KOPT-K1 (cell line): ENCODE results near the gene PPP3CA.
"Not testable (repeated sequence)": the region's sequence is repeated elsewhere in the genome, so short reads cannot be mapped to it uniquely, and the experiment has no call there.

ENCODE experiments used
- H3K27ac ChIP-seq: fragments of 200-600 bp; sonication (generic); 2 replicates; pipeline ENCODE4 v1.5.1; 2016; ENCODE audit warnings: antibody characterized with exemption, mild to moderate bottlenecking, low read depth, low read length; ENCODE audit not compliant: poor library complexity, severe bottlenecking
- H3K36me3 ChIP-seq: fragments of 200-600 bp; sonication (generic); 2 replicates; pipeline ENCODE4 v1.5.1; 2017; ENCODE audit warnings: antibody characterized with exemption, mild to moderate bottlenecking, low read length, moderate library complexity; ENCODE audit not compliant: insufficient read depth
- H3K9me3 ChIP-seq: fragments of 200-600 bp; sonication (generic); 2 replicates; pipeline ENCODE4 v1.5.1; 2017; ENCODE audit warnings: antibody characterized with exemption, low read length, mild to moderate bottlenecking; ENCODE audit not compliant: insufficient read depth, poor library complexity, severe bottlenecking

PPP3CA gene

DNA sequence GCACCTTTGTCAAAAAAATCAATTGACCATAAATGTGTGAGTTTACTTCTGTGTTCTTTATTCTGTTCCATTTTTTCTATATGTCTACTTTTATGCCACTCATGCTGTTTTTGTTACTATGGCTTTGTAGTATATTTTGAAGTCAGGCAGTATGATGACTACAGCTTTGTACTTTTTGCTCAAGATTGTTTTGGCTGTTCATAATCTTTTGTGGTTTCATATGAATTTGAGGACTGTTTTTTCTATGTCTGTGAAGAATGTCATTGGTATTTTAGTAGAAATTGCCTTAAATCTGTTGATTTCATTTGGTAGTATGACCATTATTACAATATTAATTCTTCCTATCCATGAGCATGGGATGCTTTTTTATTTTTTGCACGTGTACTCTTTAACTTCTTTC lies 346.8 kb downstream of the PPP3CA start:
- Histone ChIP-seq H3K9me3 (peaks cover 4% of the 10 kb centered on the region), H3K27ac (no peak overlapping the region), H3K36me3 (no peaks in the 10 kb centered on the region)

DNA sequence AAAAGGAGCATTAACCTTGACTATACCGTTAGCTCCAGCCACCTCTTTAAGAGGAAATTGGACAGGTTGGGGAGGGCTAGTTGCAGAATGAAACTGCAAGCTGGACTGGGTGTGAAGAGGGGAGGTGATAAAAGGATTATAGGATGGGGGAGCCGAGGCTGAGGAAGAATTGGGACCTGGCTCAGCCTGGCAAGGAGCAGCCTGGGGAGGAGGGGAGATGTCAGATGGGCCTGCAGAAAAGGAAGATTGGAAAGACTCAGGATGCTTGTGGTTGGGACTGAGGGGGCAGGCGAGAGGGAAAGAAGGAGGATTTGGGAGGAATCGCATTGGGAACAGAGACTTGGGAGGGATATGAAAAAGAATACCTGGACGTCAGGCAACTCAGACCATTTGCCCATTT lies 351.7 kb downstream of the PPP3CA start:
- H3K36me3 ChIP-seq: no peaks in the 10 kb centered on the region
- no peaks in the 10 kb centered on the region for H3K9me3 ChIP-seq
- H3K27ac ChIP-seq: no peak overlapping the region

DNA sequence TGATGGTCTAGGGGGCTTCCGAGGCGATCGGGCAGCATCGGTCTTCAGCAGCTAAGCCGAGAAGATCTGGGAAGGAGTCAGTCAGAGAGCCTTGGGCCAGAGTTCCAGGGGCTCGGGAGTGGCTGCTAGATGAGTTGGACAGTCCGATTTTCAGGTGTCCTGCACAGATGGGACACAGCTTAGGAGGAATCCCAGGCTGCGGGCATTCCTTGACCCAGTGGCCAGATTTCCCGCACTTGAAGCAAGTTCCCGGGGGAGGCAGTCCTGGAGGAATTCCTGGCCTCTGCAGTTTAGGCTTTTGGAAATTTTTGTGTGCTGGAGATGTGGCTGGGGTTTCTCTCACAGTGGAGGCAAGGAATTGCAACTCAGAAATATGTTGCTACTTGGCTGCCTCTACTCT lies 352.3 kb downstream of the PPP3CA start:
- not testable (repeated sequence) for H3K27ac ChIP-seq, H3K9me3 ChIP-seq, H3K36me3 ChIP-seq

DNA sequence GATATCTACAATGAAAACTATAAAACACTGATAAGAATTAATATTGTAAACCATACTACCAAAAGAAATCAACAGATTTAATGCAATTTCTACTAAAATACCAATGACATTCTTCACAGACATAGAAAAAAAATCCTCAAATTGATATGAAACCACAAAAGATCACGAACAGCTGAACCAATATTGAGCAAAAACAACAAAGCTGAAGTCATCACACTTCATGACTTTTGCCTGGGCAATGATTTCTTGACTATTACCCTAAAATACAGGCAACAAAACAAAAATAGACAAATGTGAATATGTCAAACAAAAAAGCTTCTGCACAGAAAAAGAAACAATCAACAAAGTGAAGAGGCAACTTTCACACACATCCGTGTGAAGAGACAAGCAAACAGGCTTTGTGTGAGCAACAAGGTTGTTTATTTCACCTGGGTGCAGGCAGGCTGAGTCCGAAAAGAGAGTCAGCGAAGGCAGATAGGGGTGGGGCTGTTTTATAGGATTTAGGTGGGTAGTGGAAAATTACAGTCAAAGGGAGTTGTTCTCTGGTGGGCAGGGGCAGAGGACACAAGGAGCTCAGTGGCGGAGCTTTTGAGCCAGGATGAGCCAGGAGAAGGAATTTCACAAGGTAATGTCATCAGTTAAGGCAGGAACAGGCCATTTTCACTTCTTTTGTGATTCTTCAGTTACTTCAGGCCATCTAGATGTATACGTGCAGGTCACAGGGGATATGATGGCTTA lies 355.8 kb downstream of the PPP3CA start:
- not testable (repeated sequence) for H3K9me3 ChIP-seq, H3K27ac ChIP-seq

DNA sequence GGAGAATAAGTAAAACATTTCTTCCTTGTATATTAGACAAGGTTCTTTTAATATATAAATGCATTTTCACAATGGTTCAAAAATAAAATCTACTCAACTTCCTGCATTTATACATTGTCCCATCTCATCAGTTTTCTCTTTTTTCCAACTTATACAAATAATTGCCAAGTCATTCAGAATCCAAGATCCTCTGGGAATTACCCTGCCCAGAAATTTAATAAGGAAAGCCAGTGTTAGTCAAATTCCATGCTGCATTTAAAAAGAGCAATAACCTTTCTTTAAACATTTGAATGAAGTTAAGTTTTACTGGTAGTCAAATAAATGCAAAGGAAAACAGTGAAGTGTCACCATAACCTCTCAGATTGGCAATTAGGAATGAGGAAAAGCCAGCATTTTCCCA lies 357.9 kb downstream of the PPP3CA start:
- Histone ChIP-seq H3K27ac (no peak overlapping the region), H3K36me3 (no peaks in the 10 kb centered on the region)

More for the DNA sequence above, 355.8 kb downstream of the PPP3CA start:
- H3K36me3 ChIP-seq: not testable (repeated sequence)

DNA sequence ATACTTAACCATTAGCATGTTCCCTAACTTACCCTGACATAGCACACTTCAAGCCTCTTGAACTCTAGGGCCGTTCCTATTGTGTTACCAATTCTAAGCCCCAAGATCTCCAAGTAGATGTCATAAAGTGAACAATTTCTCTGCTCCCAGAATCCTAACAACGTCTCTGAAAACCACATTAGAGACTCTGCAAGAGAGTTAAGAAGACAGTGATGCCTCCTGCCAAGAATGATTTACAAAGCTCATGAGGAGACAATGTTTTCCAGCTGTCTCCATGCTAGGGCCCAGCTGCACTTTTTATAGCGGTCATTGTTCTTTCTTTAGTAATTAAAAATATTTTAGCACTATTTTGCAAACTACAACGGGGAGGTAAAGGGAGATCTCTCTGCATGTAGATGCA lies 358.4 kb downstream of the PPP3CA start:
- Histone ChIP-seq H3K36me3 (no peaks in the 10 kb centered on the region), H3K9me3 (no peaks in the 10 kb centered on the region), H3K27ac (no peak overlapping the region)

More for the DNA sequence above, 357.9 kb downstream of the PPP3CA start:
- no peaks in the 10 kb centered on the region for H3K9me3 ChIP-seq

DNA sequence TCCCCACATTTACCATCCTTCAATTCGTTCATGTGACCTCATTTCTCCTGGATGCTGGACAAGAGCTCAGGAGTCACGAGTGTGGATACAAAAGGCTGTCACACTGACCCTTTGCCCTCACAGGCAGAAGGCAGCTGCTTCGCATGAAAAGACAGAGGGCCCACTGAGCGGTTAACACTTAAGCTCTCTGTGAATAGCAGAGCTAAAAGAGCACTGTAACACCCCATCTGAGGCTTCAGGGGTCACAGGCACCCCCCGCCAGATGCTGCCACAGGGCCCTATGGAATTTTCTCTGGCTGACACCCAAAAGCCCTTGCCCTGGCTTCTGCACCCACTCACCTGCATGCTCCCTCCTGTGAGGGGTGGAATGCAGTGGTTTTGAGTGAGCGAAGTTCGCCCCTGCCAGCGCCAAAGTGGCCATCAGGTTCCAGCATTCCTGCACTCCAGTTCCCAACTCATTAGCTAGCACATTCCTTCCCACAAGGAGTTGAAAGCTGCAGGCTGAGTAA lies 360.9 kb downstream of the PPP3CA start:
- H3K27ac ChIP-seq: no peak overlapping the region
- no peaks in the 10 kb centered on the region for H3K9me3 ChIP-seq
- no peaks in the 10 kb centered on the region for H3K36me3 ChIP-seq

DNA sequence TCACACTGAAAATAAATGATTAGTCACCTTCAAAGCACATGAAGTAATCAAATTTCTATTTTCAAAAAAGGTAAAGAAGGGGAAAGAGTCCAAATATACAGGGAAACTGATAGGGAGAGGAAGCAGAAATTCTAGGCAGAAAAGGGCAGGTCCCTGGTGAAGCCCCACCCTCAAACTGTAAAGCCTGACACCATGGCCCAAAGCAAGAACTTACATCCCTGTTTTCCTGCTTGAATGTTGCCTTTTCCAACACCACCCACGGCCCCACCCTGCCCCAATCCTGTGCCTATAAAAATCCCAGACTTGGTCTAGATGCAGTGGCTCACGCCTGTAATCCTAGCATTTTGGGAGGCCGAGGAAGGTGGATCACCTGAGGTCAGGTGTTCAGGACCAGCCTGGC lies 361.8 kb downstream of the PPP3CA start:
- Histone ChIP-seq H3K9me3 (no peaks in the 10 kb centered on the region), H3K27ac (no peak overlapping the region), H3K36me3 (no peaks in the 10 kb centered on the region)

DNA sequence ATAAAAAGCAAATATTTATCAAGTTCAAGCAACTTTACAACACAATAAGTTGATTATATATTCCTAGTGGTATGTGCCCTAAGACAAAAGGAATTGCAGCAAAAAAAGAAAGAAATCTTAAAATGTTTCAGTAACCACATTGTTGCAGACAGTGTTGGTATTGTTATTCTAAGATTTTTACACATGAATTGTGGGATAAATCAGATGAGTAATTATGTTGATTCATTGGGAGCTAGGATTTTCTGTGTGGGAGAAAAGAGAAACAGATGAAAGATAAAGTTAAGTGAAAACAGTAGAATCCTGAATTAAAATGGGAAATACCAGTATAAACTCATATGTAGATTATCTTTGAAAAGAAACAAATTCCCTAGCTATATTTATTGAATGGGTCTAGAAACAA lies 362.4 kb downstream of the PPP3CA start:
- no peaks in the 10 kb centered on the region for H3K9me3 ChIP-seq
- H3K27ac ChIP-seq: no peak overlapping the region
- H3K36me3 ChIP-seq: no peaks in the 10 kb centered on the region

DNA sequence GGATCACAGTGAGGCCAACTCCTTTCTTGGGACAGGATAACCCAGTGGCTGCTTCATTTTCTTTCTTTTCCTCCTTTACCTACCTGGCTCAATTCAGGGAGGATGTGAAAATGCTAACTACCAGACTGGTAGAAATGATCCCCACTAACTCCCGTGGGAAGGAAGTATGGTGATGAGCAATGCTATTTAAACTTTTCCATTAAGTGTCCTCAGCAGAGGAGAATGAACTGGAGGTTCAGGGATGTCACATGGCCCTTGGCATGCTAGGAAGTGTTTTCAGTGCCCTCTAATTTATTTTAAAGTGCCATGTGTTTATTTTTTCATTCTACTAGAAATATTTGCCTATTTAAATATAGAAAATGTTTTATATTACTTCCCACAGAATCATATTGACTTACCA lies 363.9 kb downstream of the PPP3CA start:
- no peak overlapping the region for H3K27ac ChIP-seq

DNA sequence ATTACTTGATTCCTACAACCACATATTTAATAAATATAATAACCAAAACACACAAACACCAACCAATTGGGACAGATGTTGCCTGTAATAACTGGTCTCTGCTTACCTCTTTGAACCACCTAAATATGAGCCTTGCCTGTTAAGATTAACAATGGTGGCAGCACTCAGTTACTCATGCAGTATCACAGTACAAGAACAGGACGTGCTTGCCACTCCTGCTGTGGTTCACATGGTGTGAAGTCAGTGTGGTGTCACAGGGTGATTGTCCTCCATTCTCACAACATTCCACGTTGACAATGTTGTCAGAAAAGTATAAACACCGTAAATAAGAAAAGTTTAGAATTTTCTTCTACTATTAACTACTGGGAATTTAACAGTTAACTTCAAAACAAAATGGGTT lies 365.0 kb downstream of the PPP3CA start:
- no peak overlapping the region for H3K27ac ChIP-seq
- H3K9me3 ChIP-seq: no peaks in the 10 kb centered on the region
- no peaks in the 10 kb centered on the region for H3K36me3 ChIP-seq

More for the DNA sequence above, 363.9 kb downstream of the PPP3CA start:
- H3K9me3 ChIP-seq: no peaks in the 10 kb centered on the region
- H3K36me3 ChIP-seq: no peaks in the 10 kb centered on the region

DNA sequence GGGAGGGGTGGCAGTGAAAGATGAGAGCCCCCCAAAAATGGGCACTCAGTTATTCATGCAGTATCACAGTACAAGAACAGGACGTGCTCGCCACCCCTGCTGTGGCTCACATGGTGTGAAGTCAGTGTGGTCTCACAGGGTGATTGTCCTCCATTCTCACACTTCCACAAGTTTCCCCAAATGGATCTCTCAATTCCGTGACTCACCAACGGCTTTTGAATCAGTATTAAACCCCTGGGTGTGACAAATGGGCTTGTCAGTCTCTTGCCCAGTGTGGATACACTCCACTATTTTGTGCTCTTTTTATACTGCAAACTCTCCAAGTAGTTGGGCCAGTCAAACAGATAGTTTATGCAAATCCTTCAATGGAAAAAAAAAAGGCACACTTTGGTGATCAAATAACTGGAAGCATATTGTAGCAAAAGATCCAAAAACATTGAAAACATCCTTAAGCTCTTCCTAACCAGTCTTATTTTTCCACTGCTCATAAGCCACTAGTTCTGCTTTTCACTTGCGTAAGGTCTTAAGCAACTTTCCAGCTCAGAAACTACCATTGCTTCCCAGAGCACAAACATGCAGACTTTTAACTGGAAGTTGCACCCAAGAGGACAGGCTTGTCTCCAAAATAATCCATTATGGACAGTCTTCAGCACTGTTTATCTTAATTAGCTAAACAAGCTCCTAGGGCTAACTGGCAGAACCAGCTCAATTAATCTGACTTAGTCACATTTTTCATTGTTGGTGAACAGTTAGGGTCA lies 365.7 kb downstream of the PPP3CA start:
- Histone ChIP-seq H3K36me3 (no peaks in the 10 kb centered on the region), H3K9me3 (no peaks in the 10 kb centered on the region), H3K27ac (no peak overlapping the region)

DNA sequence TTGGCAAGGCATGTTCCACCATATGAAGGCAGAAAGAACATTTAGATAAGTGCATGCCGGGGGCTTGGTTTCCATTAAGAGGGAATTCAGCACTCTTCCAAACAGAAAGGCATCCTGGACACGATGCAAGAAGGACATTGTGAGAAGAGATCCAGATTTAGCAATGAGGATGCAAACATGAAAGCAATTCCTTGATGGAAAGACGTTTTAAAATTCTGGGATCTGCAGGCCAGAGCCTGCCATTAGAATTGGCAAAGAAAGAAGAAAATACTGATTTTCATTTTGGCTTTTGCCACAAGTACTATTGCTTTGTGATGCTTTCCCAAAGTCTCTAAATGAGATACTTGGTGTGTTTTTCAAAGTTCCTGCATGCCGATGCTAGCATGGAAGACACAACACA lies 367.6 kb downstream of the PPP3CA start:
- Histone ChIP-seq H3K27ac (no peak overlapping the region), H3K9me3 (no peaks in the 10 kb centered on the region), H3K36me3 (no peaks in the 10 kb centered on the region)

DNA sequence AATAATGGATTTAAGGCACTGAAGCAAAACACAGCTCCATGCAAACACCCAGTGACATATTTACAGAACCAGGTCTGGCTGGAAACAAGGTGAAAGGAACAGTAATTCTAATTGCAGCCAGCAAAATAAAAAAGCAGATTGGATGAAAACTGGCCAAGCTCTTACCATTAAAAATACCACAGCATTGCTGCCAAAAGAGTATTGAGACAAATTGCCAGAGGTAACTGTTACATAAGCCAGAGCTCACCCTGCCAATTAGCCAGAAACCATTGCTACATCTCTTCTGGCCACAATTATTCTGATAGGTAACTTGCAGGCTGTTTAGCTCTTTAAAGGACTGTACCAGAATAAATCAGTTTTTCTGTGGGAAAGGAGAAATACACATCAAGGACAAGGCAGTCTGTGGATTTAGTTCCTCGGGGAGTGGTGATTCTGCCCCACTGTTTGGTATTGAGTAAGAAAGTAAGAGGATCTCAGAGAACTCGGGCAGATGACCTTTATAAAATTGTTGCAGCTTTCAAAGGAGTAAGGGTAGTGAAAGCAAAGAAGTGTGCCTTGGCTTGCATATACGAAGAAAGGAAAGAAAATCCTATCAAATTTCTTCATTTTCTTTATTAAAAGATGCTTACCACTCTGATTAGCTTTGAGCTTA lies 369.5 kb downstream of the PPP3CA start:
- H3K36me3 ChIP-seq: no peaks in the 10 kb centered on the region
- no peaks in the 10 kb centered on the region for H3K9me3 ChIP-seq
- no peak overlapping the region for H3K27ac ChIP-seq

DNA sequence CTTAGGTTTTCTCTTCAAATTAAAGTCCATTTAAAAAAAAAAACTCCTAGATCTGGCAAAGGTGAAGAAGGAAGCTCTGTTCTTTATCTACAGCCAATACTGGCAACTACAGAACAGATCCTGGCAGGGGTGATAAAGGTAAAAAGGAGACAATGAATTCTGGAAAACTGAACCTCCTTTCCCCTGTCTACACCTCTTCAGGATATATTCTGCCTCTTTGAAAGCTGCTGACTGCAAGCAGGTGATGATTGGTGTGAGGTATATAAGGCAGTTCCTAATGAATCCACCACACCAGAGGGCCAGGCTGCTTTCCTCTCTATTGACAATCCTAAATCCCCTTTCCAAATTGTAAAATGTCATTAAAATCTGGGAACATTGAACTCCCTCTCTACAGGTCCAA lies 370.1 kb downstream of the PPP3CA start:
- no peak overlapping the region for H3K27ac ChIP-seq
- no peaks in the 10 kb centered on the region for H3K36me3 ChIP-seq
- H3K9me3 ChIP-seq: no peaks in the 10 kb centered on the region
